MG63 (cell line): ENCODE data around the gene FRYL. TPM values are rescaled to one million over a fixed set of nuclear protein-coding genes. Genes with fewer than 3 reads are reported as not detected.
"Not testable (repeated sequence)": the region's sequence is repeated elsewhere in the genome, so short reads cannot be mapped to it uniquely, and the experiment has no call there.

ENCODE experiments used
- DNase-seq: peaks from one replicate; pipeline ENCODE4 v3.0.0-alpha.2; 2020
- H3K27me3 ChIP-seq: fragments of 250-450 bp; sonication (Bioruptor Pico); 2 replicates; pipeline ENCODE4 v1.5.1; 2020; ENCODE audit warnings: mild to moderate bottlenecking, moderate library complexity
- H3K36me3 ChIP-seq: fragments of 250-450 bp; sonication (Bioruptor Pico); 2 replicates; pipeline ENCODE4 v1.5.1; 2020; ENCODE audit warnings: mild to moderate bottlenecking, moderate library complexity
- H3K4me3 ChIP-seq: fragments of 250-450 bp; sonication (Bioruptor Pico); 2 replicates; pipeline ENCODE4 v1.5.1; 2020; ENCODE audit warnings: mild to moderate bottlenecking, moderate library complexity
- H3K9me3 ChIP-seq: fragments of 250-450 bp; sonication (Bioruptor Pico); 2 replicates; pipeline ENCODE4 v1.5.1; 2020; ENCODE audit warnings: mild to moderate bottlenecking, moderate library complexity
- total RNA-seq: library from RNA; depleted of rRNA; stranded (reverse); fragments of >200 nt; shearing (Covaris generic); gene quantifications from 2 replicates; pipeline ENCODE4 v1.2.3, GENCODE V29; 2014; ENCODE audit warnings: low replicate concordance

FRYL gene
- total RNA-seq, 1 experiment from 2014 or later, result 9.7 TPM

DNA sequence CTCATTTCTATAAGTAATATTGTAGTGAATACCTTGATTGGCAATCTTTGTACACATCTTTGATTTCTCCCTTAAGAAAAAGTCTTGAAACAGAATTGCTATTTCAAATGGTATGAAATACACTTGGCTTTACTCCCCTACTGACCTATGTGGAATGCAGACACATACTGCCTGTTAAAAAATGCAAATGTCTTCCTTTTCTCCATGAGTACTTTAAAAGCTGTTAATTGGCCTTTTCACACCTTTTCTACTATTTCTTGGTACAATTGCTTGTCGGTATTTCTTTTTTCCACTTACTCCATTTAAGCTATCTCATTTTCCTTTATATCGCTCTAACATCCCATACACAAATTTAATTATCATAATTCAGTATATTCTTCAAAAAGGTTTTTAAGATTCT is 87.2 kb downstream of the FRYL start:
- Histone ChIP-seq H3K27me3 (no peaks in the 10 kb centered on the region), H3K4me3 (no peak overlapping the region), H3K36me3 (no peaks in the 10 kb centered on the region; the same call in 1 of the 2 replicates), H3K9me3 (no peaks in the 10 kb centered on the region)
- DNase-seq, result no peak

DNA sequence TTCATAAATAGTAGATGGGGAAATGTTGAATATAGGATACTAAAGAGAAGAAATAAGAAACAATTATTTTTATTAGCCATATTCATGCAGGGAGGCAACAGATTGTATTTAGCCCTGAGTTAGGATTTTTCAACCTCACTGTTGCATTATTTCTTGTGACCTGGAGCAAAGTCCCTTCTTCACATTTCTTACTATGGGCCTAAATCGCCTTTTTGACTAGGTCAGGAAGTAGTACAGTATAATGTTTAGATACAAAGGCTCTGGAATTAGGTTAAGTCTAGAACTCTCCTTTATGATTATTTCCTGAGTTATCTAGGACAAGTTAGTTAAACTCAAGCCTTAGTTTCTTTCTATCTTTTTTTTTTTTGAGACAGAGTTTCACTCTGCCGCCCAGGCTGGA is 88.0 kb downstream of the FRYL start:
- Histone ChIP-seq H3K9me3 (no peaks in the 10 kb centered on the region), H3K27me3 (no peaks in the 10 kb centered on the region), H3K4me3 (no peak overlapping the region), H3K36me3 (no peaks in the 10 kb centered on the region; the same call in 1 of the 2 replicates)
- no peak for DNase-seq

DNA sequence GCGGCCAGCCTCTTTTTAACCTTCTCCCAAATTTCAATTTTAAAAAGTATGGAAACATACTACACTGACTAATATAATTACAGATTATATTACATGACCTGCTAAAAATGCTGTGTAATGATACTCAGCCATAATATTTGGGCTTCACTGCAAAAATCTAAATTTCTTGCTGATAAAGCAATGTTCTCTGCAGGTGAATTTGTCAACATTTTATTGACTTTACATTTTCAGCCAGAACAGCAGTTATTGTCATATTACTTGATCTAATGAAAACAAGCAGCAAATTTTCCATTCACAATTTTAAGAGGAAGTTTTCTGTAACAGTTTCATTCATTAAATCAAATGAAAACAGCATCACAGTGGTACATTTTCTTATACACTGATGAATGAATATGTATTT is 91.1 kb downstream of the FRYL start:
- Histone ChIP-seq H3K9me3 (no peaks in the 10 kb centered on the region), H3K27me3 (no peaks in the 10 kb centered on the region), H3K36me3 (no peaks in the 10 kb centered on the region; the same call in 1 of the 2 replicates), H3K4me3 (no peak overlapping the region)
- no peak for DNase-seq

DNA sequence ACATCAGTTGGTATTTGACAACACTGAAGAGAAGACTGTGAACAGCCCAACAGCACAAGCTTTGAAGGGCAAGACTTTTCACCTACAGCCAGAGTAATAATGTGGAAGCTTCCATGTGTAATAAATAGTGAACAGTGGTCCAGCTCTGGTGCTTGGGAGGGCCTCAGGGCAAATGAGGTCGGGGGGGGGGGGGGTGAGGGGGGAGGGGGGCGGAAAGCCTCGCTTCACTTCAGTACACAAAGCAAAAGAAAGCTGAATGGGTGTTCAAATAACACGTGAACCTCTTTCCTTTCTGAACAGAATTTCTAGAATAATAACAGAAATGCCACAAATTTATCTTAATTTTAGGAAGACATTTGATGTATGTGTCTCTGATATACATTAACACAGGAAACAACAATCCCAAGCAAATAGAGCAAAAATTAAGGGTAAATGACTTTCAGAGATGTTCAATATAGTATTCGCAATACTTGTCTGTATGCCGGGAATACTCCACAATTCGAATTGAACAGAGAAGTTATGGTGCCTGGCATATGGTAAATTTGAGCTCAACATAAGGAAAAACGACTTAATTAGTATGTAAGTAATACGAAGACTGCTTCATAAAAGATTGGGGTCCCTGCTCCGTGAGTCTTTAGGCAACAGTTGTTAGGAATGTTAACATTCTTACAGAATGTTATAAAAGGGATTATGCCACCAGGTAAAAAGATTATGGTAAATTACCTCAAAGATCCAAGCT is 92.6 kb downstream of the FRYL start:
- no peaks in the 10 kb centered on the region for H3K9me3 ChIP-seq
- H3K36me3 ChIP-seq, result no peaks in the 10 kb centered on the region; the same call in 1 of the 2 replicates
- DNase-seq, result no peak
- H3K27me3 ChIP-seq, result no peaks in the 10 kb centered on the region
- no peak overlapping the region for H3K4me3 ChIP-seq

DNA sequence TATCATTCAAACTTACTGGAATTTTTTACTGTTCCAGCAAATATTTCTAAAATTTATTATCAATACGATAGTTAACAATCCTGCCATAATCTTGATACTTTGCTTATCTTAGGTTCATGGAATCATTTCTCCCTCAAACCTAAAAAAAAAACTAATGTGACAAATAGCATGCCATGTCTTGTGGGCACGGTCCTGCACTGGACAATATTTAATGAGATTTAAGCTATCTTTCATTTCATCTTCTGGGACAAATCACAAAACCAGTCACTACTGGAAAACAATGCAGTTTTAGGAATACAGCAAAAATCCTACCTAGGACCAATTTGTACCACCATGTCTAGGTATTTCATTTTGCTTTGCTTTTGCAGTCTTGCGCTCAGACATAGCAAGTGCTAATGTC is 93.7 kb downstream of the FRYL start:
- Histone ChIP-seq H3K27me3 (no peaks in the 10 kb centered on the region), H3K4me3 (no peak overlapping the region), H3K9me3 (no peaks in the 10 kb centered on the region), H3K36me3 (no peaks in the 10 kb centered on the region; the same call in 1 of the 2 replicates)
- DNase-seq, result no peak

DNA sequence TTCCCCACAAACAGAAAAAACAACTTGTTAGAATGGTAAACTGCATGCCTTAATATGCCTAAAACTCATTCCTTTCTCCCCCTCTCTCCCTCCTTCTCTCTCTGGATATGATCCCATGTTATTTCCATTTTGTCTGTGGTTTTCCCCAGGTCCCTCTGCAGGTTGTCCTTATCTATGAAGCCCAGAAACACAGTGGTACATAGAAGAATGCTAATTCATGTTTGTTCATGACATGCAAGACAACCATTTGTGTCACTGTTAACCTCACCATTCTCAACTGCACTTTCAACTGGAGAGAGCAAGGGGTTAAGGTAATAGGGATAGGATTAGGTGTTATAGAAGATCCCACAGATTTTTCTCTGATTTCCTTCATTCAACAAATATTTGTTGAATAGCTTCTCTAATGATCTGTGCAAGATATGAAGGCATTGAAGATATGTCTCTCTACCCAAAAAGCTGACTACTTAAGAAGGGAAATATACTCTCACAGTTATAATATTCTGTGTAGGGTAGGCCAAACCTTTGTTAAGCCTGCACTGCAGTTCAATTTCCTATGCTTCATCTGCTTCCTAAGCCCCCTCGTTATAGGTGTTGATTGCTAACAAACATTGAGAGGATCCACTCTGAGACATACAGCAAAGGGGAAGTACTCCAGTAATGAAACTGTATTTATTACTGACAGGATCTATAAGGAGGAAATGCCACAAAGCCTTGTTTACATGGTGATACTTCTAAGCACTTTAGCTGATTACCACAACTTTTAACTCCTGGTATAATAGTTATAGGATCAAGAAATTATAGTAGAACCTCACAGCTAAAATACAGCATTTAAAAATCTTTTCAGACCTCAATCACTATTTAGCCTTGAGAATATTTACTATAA is 96.1 kb downstream of the FRYL start:
- no peaks in the 10 kb centered on the region for H3K27me3 ChIP-seq
- H3K4me3 ChIP-seq, result no peak overlapping the region
- DNase-seq, result no peak
- no peaks in the 10 kb centered on the region for H3K9me3 ChIP-seq
- no peaks in the 10 kb centered on the region; the same call in 1 of the 2 replicates for H3K36me3 ChIP-seq

DNA sequence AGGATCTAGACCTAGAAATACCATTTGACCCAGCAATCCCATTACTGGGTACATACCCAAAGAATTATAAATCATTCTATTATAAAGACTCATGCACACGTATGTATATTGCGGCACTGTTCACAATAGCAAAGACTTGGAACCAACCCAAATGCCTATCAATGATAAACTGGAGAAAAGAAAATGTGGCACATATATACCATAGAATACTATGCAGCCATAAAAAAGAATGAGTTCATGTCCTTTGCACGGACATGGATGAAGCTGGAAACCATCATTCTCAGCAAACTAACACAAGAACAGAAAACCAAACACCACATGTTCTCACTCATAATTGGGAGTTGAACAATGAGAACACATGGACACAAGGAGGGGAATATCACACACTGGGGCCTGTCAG is 97.2 kb downstream of the FRYL start:
- H3K36me3 ChIP-seq, result not testable (repeated sequence)

DNA sequence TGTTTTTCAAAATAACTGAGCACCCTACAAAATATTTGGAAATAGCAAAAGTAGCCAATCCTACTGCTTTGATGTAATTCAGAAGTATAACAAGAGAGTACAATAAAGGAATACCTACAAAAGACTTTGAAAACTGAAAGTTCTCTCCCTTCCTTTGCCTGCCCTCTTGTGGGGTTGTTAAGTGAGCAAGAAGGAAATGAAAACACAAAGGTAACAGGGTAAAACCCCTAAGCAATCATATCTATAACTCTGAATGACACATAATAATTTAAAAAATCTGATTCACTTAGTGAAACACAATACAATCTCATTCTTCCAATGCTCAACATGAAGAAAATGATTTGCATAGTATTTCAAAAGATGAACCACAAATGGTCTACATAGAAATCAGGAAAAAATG is 98.2 kb downstream of the FRYL start:
- Histone ChIP-seq H3K36me3 (no peaks in the 10 kb centered on the region; the same call in 1 of the 2 replicates), H3K4me3 (no peak overlapping the region), H3K9me3 (no peaks in the 10 kb centered on the region), H3K27me3 (no peaks in the 10 kb centered on the region)
- no peak for DNase-seq

More for the DNA sequence above, 97.2 kb downstream of the FRYL start:
- H3K27me3 ChIP-seq, DNase-seq, H3K9me3 ChIP-seq, H3K4me3 ChIP-seq: not testable (repeated sequence)

DNA sequence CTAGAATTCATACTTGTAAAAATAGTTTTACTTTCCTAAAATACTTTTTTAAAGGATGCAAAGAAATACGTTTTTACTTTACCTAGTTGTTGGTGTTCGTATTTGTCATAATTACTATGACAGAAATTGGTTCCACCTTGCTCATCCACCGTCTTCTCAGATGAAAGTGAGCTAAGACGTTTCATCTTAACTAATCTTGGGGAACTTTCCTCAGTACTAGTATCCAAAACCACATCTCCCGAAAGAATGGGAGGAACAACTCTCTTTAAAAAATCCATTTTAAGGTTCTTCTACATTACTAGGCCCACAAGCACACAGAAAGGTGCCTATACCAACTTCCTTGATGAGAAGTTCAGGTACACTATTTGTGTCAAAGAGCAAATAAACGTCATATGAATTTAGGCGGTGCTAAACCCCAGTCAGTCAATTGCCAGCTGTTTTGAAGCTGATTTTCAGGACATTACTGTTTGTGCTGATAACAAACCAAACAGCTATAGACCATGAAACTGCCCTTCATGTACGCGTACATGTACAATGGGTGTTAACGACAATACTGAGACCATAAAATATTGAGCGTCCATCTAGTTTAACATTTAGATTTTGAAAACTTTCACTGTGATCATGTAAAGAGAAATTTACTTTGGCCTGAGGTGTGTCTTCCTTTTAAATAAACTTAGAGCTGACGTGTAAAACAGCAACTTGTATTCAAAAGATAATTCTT is 99.1 kb downstream of the FRYL start:
- no peak for DNase-seq
- Histone ChIP-seq H3K27me3 (no peaks in the 10 kb centered on the region), H3K9me3 (no peaks in the 10 kb centered on the region), H3K4me3 (no peak overlapping the region), H3K36me3 (no peaks in the 10 kb centered on the region; the same call in 1 of the 2 replicates)

DNA sequence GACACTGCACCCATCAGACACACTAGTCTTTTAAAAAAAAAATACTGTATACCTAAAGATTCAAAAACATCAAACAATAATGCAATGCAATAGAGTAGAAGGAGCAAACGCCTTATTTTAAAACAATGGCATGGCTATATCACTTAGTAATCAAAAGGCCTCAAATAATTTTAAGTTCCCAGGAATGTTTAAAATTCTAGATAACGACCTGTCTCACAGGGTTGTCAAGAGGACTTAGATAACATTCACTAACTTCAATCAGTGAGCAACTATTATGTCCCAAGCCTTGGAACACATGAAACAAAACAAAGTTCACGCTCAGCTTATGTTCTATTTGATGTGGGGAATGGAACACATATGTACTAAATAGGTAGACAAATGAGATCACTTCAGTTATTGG is 106.5 kb downstream of the FRYL start:
- no peaks in the 10 kb centered on the region for H3K9me3 ChIP-seq
- no peak for DNase-seq
- no peaks in the 10 kb centered on the region for H3K36me3 ChIP-seq
- H3K27me3 ChIP-seq, result no peaks in the 10 kb centered on the region
- H3K4me3 ChIP-seq, result no peak overlapping the region

DNA sequence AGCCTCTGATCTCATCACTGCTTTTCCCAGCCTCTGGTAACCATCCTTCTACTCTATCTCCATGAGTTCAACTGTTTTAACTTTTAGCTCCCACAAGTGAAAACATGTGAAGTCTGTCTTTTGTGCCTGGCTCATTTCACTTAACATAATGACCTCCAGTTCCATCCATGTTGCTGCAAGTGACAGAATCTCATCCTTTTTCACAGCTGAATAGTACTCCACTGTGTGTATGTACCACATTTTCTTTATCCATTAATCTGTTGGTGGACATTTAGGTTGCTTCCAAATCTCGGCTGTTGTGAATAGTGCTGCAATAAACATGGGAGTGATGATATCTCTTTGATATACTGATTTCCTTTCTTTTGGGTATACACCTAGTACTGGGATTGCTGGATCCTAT is 109.5 kb downstream of the FRYL start:
- Histone ChIP-seq H3K36me3 (no peaks in the 10 kb centered on the region), H3K9me3 (no peaks in the 10 kb centered on the region), H3K4me3 (no peak overlapping the region), H3K27me3 (no peaks in the 10 kb centered on the region)
- no peak for DNase-seq

DNA sequence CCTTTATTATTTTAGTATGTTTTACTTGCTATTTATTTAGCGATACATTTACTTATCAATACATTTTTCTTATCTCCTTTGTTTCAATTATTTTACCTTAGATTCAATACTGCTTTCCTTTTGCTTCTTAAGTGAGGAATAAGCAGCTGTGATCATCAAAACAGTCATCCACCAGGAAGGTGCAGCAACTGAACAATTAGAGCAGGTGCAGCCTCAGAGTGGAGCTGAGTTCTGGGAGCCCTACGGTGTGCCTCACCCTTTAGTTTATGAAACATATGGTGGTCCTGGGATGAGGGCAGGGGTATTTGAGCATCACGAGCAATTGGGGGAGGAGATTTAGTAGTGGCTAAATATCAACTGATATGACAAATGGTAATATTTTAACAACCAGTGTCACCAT is 111.0 kb downstream of the FRYL start:
- no peaks in the 10 kb centered on the region for H3K27me3 ChIP-seq
- no peaks in the 10 kb centered on the region for H3K36me3 ChIP-seq
- H3K9me3 ChIP-seq, result no peaks in the 10 kb centered on the region
- DNase-seq, result no peak
- H3K4me3 ChIP-seq, result no peak overlapping the region

DNA sequence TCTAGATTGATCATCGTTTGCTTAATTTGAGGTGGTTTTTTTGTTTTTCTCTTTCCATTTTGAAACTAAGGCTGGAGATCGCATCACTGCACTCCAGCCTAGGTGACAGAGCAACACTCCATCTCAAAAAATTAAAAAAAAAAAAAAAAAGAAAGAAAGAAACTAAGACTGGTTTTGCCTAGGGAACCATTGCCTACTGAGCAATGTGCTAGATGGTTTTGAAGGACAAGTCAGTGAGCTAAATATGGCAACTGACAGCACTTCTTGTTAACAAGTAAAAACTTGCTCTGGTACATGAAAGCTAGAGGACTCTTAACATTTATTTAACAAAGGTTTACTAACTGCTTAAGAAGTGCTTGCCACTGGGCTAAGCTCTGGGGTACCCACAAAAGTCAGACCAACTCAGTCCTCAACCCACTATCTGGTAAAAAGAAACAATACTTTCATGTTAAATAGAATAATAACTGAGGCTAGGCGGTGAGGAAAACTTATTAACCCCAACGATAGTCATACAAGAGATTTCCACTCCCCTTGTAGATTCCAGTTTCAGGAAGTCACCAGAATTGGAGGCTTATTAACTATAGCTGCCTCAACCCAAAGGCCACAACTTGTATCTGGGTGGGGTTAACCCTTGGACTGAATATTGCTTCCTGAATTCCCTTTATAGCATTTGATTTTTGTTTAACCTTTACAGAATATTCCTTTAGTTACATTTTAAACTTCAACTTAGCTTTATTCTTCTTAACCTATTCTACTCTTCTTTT is 111.6 kb downstream of the FRYL start:
- Histone ChIP-seq H3K36me3 (no peaks in the 10 kb centered on the region), H3K9me3 (no peaks in the 10 kb centered on the region), H3K4me3 (no peak overlapping the region), H3K27me3 (no peaks in the 10 kb centered on the region)
- no peak for DNase-seq

DNA sequence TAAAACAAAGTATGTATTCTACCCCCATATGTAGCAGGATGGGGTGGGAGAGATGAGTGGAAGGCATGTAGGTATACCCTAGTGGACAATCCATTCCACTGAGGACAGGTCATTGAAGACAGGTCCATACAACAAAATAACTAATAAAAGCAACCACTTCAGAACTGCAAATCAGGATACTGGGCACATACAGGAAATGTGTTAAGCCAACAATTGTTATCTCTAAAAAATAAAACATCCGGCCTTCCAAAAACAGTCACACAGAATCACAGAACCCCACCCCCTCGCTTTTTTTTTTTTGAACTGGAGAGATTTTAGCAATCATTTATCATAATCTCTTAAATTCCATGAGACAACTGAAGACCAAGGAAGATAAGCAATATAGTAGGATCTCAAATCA is 112.9 kb downstream of the FRYL start:
- no peak for DNase-seq

DNA sequence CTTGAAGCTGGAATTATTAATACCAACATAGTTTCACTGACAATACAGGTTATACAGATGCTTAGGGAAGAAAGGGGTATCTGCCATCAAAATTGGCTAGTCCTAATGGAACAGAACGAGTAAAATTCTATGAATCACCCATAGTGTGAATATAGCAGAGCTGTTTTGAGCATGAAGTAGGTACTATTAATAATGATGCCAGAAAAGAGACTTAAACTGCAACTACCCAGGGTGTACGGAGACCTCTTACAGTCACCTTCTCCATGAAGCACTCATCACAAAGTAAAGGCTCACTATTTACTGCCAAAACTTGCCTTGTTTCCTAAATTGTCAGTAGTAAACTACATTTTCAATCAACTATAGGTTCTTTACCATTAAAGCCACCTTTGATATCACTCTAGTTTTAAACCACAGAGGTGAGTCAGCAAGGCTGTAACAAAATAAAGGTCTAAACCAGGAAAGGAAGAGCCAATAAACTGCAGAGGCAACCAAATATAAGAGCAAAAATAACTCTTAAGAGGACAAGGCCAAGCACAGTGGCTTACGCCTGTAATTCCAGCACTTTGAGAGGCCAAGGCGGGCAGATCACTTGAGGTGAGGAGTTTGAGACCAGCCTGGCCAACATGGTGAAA is 114.4 kb downstream of the FRYL start:
- DNase-seq, result no peak

More for the DNA sequence above, 112.9 kb downstream of the FRYL start:
- no peaks in the 10 kb centered on the region for H3K36me3 ChIP-seq
- no peaks in the 10 kb centered on the region for H3K27me3 ChIP-seq
- no peak overlapping the region for H3K4me3 ChIP-seq
- no peaks in the 10 kb centered on the region for H3K9me3 ChIP-seq

DNA sequence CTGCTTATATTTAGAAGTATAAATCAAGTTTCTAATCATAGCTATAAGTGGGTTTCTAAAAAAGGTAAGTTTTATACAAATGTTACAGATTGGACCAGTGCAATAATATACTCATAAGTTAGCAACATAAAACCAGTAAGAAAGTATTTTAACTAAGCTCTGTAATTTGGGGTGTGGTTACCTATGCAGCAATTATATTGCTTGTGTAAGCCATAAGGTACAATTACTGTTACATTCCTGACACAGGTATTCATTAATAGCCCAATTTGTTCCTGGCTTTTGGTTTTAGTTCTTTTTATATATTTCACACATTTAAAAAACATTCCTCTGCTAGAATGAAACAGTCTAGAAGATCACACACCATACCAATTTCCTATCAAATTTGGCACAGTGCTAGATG is 115.1 kb downstream of the FRYL start:
- H3K36me3 ChIP-seq, result no peaks in the 10 kb centered on the region
- DNase-seq, result no peak
- H3K27me3 ChIP-seq, result no peaks in the 10 kb centered on the region
- no peaks in the 10 kb centered on the region for H3K9me3 ChIP-seq
- H3K4me3 ChIP-seq, result no peak overlapping the region

More for the DNA sequence above, 114.4 kb downstream of the FRYL start:
- H3K27me3 ChIP-seq, result no peaks in the 10 kb centered on the region
- H3K4me3 ChIP-seq, result no peak overlapping the region
- no peaks in the 10 kb centered on the region for H3K36me3 ChIP-seq
- H3K9me3 ChIP-seq, result no peaks in the 10 kb centered on the region
